NCI-H748 (cell line): Measurements from ENCODE around the gene GCDH.
"Not testable (repeated sequence)": the region's sequence is repeated elsewhere in the genome, so short reads cannot be mapped to it uniquely, and the experiment has no call there.

Experiments
- DNase-seq: peaks from one replicate; lab custom pipeline; 2025; ENCODE audit not compliant: unreplicated experiment; lab: John Stamatoyannopoulos, UW

Gene GCDH

GRCh38 chr19:12899891-12900518, 9.0 kb downstream of the GCDH start:
- no peak for DNase-seq

GRCh38 chr19:12907166-12907565, 16.2 kb downstream of the GCDH start:
- DNase-seq, result no peak

- DNase-seq, result peak; percentile 96
These were observed 21.6 kb downstream of the GCDH start for GRCh38 chr19:12912571-12912970.

GRCh38 chr19:12913011-12913561, 22.1 kb downstream of the GCDH start:
- DNase-seq, result peak; percentile 98

GRCh38 chr19:12913851-12914690, 23.1 kb downstream of the GCDH start:
- peak; percentile 36 for DNase-seq

- not testable (repeated sequence) for DNase-seq
These were observed 24.9 kb downstream of the GCDH start for GRCh38 chr19:12915860-12916259.

GRCh38 chr19:12918253-12918652, 27.3 kb downstream of the GCDH start:
- DNase-seq, result no peak

GRCh38 chr19:12921047-12921446, 30.1 kb downstream of the GCDH start:
- no peak for DNase-seq

GRCh38 chr19:12922959-12923358, 32.0 kb downstream of the GCDH start:
- no peak for DNase-seq

- DNase-seq, result no peak
These were observed 33.8 kb downstream of the GCDH start for GRCh38 chr19:12924621-12925310.

GRCh38 chr19:12930002-12930645, 39.2 kb downstream of the GCDH start:
- DNase-seq, result no peak

- DNase-seq, result no peak
These were observed 41.7 kb downstream of the GCDH start for GRCh38 chr19:12932392-12933286.

GRCh38 chr19:12933287-12934072, 42.5 kb downstream of the GCDH start, which contains the start of gene FARSA:
FARSA (minus strand) TSS chr19:12933711; CDS start chr19:12933696, 15 bp downstream.
- peak; percentile 86 for DNase-seq

- DNase-seq, result no peak
These were observed 44.1 kb downstream of the GCDH start for GRCh38 chr19:12935071-12935470.

GRCh38 chr19:12936582-12936981, 45.6 kb downstream of the GCDH start:
- DNase-seq, result no peak

- peak; percentile 18 for DNase-seq
These were observed 46.4 kb downstream of the GCDH start for GRCh38 chr19:12937093-12937926.

GRCh38 chr19:12937927-12938778, 47.2 kb downstream of the GCDH start, which contains the start of gene CALR:
CALR (plus strand) TSS chr19:12938609; CDS start chr19:12938680, 71 bp downstream.
- DNase-seq, result peak; percentile 98
